Left lobe of liver (tissue), 2 donors: Measurements from ENCODE around the gene KRT72. TPM values are rescaled to one million over a fixed set of nuclear protein-coding genes. Genes with fewer than 3 reads are reported as not detected.
A peak's percentile ranks its signal among the peaks of the same experiment; 100 is the strongest.
"Not testable (repeated sequence)": the region's sequence is repeated elsewhere in the genome, so short reads cannot be mapped to it uniquely, and the experiment has no call there.

Experiments used
- ATAC-seq: fragments of 200-7000 bp; cut with Tn5 transposase; one replicate; pipeline ENCODE4 v1.9.1; 2020; ENCODE audit warnings: mild to moderate bottlenecking, moderate library complexity
- DNase-seq: peaks from one replicate; pipeline ENCODE4 v3.0.0-alpha.2; 2020; ENCODE audit warnings: low spot score
- total RNA-seq: library from RNA; stranded (reverse); gene quantifications from one replicate; pipeline ENCODE4 v1.2.1, GENCODE V29; 2021
- donor health status: DM: no; HTN: no; CAD: no; lungs with moderate emphysema.
- donor health status: DM: no; HTN: yes; CAD: no.

The KRT72 gene
- total RNA-seq, 1 donor from 2014 or later, result not detected

DNA sequence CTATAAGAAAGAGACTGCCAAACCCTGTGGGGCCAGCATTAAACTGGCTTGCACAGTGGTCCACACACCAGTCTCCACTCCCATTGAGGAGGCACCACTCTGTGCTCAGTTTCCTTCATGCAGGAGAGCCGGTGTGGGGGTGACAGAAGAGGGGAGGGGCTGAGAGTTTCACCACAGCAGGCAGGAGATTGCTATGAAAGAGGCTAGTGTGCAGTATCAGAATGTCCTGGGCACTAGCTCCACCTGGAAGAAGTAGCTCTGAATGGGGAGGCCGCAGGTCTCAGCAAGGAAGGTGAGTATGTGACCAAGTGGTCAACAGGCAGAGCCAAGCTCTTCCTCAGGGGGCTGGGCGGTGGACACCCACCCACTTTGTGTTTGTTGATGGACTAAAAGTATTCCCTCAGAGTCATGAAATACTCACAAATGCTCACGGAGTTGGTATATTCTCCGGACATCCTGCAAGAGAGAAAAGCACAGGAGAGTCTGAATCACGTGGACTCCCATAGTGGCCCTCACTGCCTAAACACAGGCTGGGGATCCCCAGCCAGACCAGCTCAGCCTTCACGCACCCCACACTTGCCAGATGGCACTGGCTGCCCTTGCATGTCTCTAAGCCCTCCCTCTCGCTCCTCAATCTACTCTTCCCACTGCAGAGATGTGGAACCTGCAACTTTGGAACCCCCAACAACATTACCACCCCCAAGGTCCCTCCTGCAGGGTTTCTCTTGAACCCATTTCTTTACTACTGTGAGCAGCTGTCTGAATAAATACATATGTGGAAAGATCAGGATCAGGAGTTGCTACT, 7.8 kb upstream of the KRT72 start:
- ATAC-seq, result no peak
- no peak for DNase-seq

DNA sequence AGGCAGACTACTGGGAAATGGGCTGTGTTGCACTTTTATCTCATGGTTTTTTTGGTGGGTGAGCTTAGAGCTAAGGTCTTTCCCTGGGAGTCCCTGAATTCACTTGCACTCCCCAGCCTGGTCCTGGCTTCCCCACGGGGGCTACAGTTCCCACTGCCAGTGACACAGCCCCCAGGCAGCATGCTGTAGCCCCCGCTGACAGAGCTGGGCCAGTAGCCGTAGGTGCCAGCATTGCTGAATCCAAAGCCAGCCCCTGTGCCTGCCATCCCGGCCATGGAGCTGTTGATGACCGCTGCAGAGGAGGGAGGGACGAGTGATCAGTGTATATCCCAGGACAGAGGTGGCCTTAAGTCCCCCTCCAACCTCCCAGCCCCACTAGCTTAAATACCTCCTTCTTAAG, 6.9 kb upstream of the KRT72 start:
- ATAC-seq (no peak), DNase-seq (no peak)

DNA sequence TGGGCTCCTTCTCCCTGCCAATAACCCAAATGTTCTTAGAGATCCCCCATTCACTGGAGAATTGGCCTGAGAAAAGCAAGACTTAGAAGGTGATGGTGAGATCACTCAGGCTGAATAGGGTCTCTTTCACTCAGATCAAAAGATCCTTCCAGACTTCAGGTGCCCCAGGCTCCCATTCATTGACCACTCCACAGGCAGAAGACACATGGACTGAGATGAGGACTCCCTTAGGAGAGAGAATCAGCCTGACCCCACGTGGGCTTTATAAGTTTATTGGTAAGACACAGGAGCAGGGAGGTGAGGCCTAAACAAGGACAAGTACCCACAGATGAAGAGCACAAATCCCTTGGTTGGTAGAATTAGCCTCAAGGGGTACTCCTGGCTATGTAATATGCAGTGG, 6.1 kb upstream of the KRT72 start:
- DNase-seq (no peak), ATAC-seq (no peak)

DNA sequence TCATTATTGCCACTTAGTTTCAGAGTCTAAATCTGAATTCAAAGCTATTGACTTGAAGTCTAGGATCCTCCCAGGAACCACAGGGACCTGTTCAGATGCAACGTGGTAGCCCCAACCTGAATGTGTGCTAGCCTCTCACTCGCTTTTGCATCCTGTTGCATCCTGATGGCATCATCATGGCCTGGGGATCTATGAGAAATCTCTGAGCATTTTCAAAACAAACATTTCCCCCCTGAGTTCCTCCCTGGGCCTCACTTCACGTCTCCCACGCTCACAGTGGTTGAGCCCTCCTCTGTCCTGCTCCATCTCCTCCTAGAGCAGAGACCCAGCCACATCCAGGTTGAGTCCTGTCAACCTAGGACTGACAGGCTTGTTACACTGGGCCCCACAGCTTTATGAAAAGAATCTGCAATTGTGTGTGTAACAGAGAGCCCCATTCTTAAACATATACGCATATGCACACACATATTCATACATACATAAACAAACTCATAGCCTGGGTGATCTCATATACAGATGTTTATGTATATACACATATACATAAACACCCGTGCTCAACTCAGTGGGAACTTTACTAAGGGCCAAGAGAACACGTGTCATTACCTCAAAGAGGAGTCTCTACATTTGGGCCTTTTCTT, 5.4 kb upstream of the KRT72 start:
- DNase-seq (no peak), ATAC-seq (no peak)

DNA sequence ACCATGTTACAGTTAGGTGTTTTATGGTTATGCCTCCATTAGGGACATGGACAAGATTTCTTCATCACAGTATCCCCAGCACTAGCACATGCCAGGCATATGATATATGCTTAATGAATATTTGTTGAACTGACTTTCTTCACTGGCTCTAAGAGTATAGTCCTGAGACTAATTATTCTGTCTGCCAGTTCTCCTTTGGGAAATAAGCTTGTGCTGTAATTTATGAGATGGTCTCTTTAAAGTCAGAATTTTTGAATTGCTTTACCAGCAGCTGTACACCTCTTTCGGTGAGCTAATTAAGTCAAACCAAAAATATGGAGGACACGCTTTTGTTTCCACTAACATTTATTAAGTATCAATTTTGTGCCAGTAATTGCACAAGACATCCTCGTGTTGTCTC, 4.8 kb upstream of the KRT72 start:
- no peak for DNase-seq
- ATAC-seq, result no peak

DNA sequence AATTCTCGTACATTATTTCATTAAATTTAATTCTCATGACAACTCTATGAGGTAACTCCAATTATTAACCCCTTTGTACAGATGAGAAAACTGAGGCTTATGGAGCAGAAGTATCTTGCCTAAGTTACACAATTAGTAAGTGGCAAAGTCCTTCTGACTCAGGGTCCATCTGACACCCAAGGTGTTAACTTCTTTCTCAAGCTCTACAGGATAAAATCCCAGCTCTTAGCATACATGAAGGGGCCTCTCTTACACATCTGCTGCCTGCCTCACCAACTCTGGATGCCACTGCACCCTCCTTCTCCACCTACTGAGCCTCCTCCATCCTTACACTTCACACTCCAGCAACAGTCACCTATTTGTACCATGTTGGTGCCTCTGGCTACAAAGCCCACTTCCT, 4.3 kb upstream of the KRT72 start:
- ATAC-seq (no peak), DNase-seq (no peak)

DNA sequence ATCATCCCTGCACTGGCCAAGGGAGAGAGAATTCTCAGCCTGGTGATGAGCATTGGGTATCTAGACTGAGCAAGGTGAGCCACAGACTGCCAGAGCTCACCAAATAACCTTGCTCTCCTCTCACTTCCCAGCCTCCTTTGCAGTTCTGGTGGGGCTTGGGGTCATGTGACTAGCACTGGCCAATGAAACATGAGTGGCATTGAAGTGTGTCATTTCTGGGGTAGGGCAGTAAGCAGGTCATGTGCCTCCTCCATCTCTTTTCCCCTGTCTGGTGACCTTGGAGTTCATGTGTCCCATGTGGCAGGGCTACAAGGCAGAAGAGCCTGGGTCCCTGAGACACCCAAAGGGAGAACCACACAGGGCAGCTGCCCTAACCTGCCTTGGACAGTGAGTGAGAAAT, 3.6 kb upstream of the KRT72 start:
- no peak for ATAC-seq
- no peak for DNase-seq

DNA sequence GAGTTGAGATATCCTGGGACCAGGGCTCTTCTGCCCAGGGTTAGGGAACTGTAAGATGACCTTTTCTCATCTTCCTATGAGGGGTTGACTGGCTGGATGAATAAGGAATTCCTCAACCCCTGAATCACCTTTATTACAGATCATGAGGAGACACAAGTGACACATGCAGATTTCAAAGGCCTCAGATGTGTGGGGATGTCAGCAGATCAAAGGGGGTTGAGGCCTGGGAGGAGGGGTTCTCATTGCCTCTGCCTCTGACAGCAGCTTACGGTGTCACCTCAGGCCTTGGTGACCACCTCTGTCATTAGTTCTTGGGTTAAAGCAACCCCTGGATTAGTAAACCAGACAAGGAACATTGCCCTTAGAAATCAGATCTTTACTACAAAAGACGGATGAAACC, 2.1 kb upstream of the KRT72 start:
- DNase-seq (no peak), ATAC-seq (no peak)

DNA sequence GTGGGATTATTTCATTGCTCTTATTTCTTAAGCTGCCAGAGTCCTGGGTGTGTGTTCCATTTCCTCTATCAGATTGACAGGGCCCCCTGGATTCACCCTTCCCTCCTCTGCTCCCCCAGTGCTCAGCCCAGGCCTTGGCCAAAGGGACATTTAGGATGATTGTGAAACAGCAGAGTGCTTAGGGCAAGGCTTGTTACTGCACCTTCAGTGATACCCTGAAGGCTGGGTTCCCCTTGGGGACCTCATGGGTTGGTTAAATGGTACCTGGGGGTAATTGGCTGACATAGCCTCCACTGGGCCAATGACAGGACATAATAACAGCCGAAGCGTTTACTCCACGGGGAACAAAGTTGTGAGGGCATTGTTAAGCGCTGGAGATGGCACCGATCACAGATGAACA, 1.3 kb upstream of the KRT72 start:
- DNase-seq (no peak), ATAC-seq (no peak)

DNA sequence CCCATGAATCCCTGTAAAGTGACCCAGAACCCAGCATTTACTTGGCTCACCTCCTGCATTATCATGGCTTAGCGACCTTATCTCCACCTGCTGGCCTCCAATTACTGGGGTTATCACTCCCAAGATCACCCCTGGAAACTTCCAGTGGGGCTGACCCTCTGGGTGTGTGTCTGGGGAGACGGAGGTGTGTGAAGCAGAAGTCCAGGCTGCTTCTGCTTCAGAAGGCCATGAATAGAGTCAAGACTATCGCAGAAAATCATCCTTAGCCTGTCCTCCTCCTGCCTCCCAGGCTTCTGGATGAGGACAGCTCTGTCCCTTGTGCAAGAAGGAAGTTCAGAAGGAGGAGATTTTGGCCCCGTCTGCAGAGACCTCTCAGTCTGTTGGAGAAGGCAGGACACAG, 408 bp upstream of the KRT72 start:
- ATAC-seq, result no peak
- DNase-seq, result peak; percentile 30

DNA sequence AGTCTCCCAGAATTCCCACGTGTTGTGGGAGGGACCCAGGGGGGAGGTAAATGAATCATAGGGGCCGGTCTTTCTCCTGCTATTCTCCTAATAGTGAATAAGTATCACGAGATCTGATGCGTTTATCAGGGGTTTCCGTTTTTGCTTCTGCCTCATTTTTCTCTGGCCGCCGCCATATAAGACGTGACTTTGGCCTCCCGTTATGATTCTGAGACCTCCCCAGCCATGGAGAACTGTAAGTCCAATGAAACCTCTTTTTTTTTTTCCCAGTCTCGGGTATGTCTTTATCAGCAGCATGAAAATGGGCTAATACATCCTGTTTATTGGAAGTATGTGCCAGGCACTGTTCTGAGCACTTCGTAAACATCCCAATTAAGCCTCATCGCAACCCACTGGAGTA, 788 bp downstream of the KRT72 start:
- ATAC-seq (no peak), DNase-seq (peak; percentile 1)

DNA sequence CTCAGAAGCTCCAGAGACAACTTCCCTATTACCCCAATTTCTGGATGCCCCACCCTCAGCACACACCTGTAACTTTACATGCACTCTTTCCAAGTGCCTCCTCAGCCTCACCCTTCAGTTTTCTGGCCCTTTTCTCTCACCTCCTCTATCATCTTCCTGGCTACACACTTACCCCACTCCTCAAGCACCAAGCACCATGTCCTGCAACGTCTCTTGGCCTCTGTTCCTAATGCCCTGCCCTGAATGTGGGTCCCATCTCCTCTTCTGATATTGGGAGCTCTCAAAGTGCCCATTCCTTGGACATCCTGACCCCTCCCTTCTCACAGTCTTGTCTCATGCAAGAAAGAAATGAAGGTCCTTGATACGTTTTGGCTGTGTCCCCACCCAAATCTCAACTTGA, 1.2 kb downstream of the KRT72 start:
- DNase-seq, result peak; percentile 1
- ATAC-seq, result no peak

DNA sequence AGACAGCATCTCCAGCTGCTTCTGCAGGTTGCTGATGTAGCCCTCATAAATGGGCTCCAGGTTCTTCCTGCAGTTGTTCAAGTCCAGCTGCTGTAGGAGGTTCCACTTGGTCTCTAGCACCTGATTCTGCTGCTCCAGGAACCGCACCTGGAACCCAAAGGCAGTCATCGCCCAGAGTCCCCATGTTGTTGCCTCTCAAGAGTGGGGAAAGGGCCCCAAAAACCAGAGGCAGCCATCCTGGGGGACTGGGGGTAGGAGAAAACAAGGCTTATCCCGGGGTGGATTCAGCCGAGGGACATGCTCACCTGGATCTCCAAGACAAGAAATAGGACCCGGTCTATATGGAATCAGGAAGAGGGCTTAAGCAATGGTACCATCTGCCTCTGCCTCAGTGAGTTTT, 2.3 kb downstream of the KRT72 start:
- DNase-seq (peak; percentile 38), ATAC-seq (no peak)

DNA sequence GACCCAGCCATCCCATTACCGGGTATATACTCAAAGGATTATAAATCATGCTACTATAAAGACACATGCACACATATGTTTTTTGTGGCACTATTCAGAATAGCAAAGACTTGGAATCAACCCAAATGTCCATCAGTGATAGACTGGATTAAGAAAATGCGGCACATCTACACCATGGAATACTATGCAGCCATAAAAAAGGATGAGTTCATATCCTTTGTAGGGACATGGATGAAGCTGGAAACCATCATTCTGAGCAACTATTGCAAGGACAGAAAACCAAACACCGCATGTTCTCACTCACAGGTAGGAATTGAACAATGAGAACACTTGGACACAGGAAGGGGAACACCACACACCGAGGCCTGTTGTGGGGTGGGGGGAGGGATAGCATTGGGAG, 7.0 kb downstream of the KRT72 start:
- ATAC-seq, DNase-seq: not testable (repeated sequence)

DNA sequence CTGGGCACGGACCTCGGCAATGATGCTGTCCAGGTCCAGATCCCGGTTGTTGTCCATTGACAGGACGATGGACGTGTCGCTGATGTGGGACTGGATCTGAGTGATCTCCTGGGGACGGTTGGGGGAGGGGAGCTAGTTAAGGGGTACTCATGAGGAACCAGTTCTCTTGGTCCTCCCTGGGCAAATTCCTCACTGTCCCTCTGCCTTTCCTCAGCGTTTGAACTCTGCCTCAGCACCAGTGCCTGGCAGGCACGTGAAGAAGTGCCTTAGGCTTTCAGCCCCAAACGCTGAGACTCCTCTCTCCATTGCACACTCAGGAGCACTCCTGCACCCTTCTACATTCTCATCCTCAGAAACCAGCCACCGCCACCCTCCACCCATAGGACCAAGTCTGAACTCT, 9.7 kb downstream of the KRT72 start:
- no peak for ATAC-seq
- DNase-seq, result no peak

DNA sequence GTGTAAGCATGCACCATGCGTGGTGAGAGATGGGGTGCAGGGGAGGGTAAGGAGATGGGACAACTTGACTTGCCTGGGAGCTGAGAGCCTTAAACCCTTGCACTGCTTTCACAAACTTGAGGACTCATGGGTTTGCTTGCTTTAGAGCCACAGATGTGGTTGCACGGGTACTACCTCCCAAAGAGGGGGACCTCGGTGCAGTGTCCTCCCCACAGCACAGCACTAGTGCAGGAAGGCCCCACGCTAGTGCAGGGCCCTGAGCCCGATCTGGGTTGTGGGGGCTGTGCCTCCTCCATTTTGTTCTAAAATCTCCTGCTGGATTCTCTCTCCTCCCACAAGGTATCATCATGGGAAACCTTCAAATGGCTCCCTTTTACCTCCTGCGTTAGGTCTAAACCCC, 11.2 kb downstream of the KRT72 start:
- no peak for ATAC-seq
- no peak for DNase-seq

DNA sequence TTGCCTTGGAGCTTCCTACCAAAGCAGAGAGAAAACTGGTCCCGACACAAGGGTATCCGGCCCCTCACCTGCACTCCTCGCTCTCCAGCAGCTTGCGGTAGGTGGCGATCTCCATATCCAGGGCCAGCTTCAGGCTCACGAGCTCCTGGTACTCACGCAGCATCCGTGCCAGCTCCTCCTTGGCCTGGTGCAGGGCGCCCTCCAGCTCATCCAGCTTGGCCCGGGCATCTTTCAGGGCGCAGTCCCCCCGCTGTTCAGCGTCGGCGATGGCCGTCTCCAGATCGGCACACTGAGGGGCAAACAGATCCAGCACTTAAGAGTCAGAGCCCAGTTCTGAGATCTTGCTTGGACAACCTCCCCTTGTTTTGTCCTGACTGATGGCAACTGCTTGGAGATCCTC, 13.7 kb downstream of the KRT72 start:
- DNase-seq, result no peak

DNA sequence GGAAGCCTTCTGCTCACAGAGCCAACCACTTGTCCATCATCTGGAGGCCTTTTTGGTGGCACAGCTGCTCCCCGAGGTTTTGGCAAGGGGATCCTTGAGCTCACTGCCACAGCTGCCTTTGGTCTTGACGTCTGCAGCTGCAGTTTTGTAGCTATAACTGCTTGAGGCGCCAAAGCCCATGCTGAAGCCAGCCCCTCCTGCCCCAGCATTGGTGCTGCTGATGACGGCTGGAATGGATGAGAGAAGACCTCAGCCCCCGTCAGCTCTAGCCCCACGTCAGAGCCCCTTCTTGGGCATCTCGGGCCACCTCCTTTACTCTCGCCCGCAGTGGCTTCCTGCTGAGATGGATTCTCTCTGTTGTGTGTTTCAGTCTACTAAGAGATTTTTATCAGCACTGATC, 15.3 kb downstream of the KRT72 start:
- no peak for ATAC-seq
- DNase-seq, result no peak

More for the DNA sequence above, 13.7 kb downstream of the KRT72 start:
- no peak for ATAC-seq

DNA sequence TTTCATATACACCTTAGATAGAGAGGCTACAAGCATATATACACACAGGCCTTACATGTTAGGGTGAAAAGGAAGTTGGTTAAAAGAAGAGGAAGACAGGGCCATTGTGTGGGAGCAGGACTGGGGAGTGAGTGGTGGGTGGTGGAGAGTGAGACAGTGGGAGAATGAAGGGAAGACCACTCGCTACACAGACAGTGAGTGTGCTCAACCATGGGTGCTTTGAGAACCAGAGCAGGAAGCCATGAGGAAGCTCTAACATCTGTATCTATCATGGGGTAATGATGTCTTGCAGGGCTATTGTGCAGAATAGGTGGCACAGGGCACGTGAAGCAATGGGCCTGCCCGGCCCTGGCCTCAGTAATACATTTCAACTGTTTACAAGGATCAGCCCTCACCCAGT, 16.2 kb downstream of the KRT72 start:
- DNase-seq (no peak), ATAC-seq (no peak)

DNA sequence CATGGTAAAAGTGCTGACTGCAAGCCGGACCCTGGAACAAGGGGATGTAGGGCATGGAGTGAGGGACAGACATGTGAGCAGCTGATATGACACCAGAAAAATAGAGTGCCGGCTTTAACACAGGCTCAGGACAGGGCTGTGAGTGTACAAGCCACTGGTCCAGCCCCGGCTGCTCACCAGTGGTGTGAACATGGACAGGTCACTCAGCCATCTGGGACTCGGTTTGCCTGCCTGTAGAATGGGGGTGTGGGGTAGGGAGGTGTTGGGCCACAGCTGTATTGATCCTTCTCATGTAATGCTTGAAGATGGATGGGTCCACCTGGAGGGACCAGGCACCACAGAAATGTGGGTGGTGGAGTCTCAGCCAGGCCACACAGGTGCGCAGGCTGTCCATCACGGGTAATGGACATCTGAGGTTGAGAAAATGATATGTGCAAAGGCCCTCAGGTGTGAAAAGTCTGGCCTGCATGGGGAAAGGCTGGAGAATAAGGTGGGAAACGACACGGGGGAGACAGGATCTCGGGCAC, 17.0 kb downstream of the KRT72 start:
- DNase-seq (no peak), ATAC-seq (no peak)

DNA sequence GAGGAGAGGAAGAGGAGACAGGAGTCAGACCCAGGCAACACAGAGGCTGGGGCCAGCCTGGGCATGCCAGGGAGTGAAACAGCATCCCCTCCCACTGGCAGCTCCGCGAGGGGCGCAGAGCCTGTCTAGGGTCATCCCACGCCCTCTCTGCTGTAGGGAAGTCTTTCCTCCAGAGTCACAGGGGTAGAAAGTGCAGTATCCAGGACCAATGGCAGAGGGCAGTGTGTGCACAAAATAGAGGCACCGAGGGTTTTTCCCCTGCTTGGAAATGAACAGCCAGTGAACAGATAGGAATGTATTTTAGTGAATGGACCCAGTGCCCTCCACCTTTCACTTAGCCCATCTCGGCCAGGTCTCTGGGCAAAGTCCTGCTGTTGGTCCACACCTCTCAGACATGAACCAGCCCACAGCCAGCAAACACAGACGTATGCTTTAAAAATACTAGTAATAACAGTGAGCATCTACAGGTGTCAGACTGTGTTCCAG, 18.2 kb downstream of the KRT72 start:
- DNase-seq (peak; percentile 74), ATAC-seq (peak; percentile 97)

DNA sequence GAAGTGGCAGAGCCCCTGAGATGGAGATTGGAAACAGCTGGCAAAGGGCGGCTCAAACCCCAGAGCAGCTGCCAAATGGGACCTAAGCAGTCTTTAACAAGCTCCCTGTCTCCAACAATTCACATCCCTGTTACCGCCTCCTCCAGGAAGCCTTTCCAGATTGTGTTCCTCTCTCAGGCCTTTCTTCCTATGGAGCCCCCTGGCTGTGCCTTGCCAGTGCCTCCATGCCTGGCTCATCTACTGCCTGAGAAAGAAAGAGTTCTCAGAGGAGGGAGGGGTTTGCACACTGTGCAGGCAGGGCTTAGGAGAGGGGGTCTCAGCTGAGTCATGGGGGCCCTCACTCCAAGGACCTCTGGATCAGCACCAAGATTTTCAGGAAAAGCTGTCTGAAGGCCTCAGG, 18.8 kb downstream of the KRT72 start:
- DNase-seq (no peak), ATAC-seq (no peak)
